ENCODE data around the gene FCN2.

- TF ChIP-seq POLR2A (IDR thresholded peaks at IDR 0.05; ENCODE audit: low read length) (no peak), GATA1 (IDR thresholded peaks at IDR 0.05; ENCODE audit: low read depth, low read length) (no peak)
Measured at GRCh38 chr9:134834957-134835419, 45.6 kb upstream of the FCN2 start.
